Skin of body (tissue), 2 donors: ENCODE measurements around the gene DYNC2LI1. TPM values are rescaled to one million over a fixed set of nuclear protein-coding genes. Genes with fewer than 3 reads are reported as not detected.

Experiments
- DNase-seq: peaks from one replicate; lab custom pipeline; 2025; lab: John Stamatoyannopoulos, UW
- total RNA-seq: library from RNA; depleted of rRNA; stranded (reverse); fragments of >200 nt; gene quantifications from one replicate; pipeline ENCODE4 v1.2.3, GENCODE V29; 2014

DYNC2LI1 gene
- total RNA-seq, 1 donor from 2014 or later, result 32.4 TPM

DNA sequence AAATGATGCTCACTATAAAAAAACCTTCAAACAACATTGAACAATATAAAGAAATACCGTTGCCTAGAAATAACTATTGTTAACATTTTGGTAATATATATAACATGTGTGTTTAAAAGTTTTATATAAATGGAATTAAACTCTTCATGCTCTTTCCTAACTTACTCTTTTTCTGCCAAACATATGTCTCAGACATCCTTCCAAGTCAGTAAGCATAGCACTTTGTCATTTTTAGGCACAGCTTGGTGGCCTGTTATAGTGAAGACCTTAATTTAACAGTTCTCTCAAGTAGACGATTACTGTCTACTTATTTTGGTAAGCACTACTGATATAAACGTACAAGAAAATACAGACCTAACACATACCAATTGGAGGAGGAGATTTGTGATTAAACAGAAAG is 40.9 kb downstream of the DYNC2LI1 start:
- DNase-seq, result no peak

DNA sequence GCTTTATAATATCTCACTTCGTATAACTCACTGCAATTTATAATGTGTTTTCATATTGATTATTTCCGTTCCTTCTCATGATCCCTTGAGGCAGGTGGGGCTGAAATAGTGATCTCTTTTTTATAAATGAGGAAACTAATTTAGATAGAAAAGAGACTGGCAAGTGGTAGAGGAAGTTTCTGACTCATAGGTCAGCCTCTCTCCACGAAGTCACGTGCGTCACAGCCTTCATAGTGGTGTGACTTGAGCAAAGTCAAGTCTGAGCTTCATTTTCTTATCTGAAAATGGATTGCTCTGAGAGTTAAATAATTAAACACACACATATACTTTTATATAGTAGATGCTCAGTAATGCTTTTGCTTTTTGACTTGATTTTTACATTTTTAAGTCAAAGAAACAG is 44.9 kb downstream of the DYNC2LI1 start:
- DNase-seq, result no peak

DNA sequence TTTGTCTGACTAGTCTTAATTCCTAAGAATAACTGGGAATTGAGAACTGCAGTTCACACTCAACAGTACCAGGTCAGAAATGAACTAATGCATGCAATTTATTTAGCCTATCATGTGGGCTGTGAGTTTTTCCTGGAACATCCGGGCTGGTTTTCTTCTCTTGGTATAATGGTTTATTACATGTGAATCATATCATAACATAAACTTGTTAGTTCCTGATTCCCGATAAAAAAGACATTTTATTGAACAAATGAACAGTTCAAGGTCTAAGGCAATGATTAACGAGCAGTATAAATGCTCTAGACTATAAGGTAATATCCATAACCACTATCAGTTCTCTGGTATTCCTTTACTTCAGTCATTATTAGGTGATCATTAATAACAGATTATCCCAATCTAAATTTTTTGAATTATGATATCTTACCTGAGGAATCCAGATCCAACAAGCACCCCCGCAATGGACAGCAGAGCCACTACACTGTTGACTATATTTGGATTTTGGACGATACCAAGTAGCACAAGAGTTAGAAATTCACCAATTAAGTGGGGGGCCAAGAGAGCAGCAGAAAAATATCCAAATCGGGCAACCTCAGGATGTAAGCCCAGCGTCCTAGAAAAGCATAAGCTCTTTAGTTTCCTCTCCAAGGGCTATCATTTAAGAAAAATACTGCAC is 45.8 kb downstream of the DYNC2LI1 start:
- DNase-seq, result no peak

DNA sequence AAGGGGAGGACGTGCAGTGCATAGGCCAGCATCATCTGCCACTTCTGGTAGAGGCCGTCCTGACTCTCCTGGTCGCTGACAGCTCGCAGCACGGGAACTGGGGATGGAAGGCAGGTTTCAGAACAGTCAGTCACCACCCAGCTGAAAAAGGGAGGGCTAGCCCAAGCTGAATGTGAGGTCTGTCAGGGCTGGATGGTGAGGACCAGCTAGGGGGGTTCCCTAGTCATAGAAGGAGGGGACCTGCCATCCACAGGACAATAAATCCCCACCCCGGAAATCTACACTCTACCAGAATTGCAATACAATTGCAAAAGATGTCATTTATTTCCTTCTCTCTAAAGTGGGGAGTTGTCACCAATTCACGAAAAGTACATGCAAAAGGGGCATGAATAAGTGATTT is 49.0 kb downstream of the DYNC2LI1 start:
- DNase-seq, result no peak

DNA sequence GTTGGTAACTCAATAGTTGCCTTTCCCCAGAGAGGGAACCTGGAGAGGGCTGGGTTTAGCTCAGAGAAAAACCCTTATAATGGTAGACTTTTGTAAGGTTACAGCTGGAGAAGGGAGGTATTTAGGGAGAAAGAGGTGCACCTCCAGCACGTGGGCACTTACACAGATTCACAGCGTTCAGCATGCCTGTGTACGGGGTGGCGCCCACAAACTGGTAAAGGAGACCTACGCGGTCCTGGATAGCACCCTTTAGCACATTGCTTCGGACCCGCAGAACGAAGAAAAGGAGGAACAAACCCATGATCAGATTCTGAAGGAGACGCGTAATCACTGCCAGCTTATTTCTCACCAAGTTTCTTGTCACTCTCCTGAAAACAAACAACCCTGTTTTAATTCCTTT is 49.9 kb downstream of the DYNC2LI1 start:
- DNase-seq, result no peak

DNA sequence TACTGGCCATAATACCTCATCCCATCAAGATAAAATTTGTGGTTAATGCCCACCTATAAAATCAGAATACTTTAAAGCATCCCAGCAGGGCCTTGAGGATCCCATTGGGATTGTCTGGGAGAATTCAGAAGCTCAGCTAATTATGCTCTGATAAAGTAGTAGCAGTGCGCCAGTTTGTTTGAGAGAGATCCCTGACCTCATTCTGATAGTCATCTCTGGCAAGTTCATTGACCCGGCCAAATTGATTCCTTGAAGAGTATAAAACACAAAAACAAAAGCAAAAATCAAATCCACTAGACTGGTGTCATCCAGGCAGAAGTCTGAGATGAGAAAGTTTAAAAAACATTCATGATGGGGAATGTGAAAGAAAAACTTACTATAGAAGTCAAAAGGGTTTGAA is 50.7 kb downstream of the DYNC2LI1 start:
- no peak for DNase-seq

DNA sequence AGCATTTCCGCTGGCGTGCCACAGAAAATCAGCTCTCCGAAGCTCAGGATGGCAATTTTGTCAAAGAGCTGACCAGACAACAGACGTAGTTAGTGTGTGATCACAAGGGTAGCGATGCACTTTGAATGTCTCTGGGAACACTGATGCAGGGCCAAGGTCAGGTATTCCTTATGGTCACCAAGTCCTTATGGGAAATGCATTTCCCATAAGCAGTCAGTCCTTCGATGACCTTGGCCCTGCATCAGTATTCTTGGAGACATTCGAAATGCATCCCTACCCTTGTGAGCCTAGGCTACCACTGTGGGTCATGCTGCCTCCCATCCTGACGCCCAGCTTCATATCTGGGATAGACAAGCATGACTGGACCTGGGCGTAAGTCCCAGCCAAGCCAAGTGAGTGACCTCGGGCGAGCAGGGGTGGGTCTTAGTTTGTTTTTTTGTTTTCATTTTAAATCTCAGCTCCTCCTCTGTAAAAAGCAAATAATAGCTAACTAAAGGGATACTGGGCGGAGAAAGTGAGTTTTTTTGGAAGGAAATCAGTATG is 51.2 kb downstream of the DYNC2LI1 start:
- no peak for DNase-seq

DNA sequence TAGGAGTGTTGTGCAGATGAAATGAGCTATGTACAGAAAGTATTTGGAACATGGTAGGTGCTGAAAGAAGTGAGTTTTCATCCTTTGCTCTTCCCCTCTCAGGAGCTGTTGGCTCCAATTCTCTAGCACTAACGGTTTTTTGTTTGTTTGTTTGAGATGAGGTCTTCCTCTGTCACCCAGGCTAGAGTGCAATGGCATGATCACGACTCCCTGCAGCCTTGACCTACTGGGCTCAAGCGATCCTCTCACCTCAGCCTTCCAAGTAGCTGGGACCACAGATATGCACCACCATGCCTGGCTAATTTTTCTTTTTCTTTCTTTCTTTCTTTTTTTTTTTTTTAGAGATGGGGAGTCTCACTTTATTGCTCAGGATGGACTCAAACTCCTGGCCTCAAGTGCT is 52.0 kb downstream of the DYNC2LI1 start:
- DNase-seq, result no peak

DNA sequence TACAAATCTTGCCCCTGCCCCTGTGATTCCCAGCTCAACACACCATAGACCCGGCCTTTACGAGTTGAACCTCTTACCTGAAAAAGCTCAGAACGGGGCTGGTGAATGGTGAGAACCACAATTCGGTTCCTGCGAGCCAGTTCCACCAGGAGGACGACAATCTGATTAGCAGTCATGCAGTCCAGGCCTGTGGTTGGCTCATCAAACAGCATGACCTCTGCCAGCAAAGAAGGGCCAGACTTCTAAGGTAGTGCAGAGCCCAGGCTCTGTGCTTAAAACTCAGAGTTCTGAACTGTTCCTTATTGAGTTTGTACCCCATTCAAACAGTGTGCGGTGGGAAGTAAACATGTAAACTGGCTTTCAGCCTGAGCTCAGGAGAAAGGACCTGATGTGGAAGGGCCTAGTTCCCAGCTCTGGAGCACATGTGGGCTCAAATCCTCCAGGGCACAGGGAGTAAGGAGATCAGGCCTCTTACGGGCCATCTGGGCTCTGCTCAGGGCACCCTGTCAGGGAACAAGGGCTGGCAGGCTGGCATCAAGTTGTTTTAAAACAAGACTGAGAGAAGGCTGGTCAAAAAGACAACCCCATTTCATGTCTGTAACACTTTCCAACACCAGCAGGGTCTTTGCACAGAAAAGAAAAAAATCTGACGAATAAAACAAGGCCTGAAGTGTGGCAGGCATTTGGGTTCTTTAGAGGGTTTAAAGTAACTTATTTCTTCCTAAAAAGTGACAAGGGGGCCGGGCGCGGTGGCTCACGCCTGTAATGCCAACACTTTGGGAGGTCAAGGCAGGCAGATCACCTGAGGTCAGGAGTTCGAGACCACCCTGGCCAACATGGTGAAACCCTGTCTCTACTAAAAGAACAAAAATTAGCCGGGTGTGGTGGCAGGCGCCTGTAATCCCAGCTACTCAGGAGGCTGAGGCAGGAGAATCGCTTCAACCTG is 52.7 kb downstream of the DYNC2LI1 start:
- no peak for DNase-seq

DNA sequence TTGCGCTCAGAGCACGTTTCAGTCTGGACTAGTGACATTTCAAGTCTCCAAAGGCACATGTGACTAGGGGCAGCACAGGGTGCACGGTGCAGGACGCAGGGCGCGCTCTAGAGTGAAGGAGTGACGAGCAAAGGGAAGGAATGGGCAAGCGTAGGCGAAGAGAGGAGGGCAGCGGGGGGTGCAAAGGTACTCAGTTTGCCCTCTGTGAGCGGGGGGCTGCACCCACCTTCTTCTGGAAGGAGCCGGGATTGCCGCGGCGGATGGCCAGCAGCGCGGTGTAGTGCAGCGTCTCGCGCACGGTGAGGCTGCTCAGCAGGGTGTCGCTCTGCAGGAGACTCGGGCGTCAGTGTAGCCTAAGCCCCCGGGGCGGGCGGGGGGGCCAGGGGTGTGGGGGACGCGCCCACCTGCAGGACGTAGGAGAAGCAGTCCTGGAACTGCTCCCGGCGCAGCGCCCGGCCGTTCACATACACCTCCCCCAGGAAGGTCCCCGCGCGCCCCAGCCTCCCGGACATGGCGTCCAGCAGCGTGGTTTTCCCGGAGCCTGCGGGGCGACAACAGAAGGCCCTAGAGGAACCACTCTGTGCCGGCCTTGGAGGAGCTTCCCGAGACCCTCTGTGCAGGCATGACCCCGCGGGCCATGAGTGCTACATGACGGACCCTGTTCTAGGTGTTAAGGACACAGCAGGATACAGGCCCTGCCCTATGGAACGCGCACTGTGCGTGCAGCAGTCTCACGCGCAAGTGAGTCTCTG is 57.9 kb downstream of the DYNC2LI1 start:
- DNase-seq, result no peak

DNA sequence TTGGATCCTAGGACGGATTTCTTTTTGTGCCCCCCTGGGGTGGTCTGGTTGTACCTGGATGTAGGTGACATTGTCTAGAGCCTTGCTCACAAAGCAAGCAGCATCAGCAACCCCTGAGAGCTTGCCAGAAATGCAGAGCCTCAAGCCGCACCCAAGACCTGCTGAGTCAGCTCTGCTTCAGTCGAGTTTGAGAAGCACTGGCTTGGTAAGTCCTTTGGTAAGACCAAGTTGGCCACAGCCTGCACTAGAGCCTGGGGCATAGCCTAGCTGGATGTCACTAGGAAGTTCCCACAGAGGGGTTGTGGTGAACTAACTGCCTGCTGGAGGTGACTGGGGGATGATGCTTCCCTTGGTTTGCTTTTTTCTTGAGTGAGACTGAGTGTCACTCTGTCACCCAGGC is 58.6 kb downstream of the DYNC2LI1 start:
- DNase-seq, result no peak

DNA sequence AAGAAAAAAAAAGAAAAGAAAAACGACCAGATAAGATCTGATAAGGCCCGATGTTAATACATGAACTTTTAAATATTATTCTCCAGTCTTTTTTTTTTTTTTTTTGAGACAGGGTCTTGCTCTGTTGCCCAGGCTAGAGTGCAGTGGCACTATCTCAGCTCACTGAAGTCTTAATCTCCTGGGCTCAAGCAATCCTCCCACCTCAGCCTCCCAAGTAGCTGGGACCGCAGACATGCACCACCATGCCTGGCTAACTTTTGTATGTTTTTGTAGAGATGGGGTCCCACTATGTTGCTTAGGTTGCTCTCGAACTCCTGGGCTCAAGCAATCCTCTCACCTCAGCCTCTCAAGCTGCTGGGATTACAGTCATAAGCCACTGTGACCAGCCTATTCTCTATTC is 63.2 kb downstream of the DYNC2LI1 start:
- no peak for DNase-seq

DNA sequence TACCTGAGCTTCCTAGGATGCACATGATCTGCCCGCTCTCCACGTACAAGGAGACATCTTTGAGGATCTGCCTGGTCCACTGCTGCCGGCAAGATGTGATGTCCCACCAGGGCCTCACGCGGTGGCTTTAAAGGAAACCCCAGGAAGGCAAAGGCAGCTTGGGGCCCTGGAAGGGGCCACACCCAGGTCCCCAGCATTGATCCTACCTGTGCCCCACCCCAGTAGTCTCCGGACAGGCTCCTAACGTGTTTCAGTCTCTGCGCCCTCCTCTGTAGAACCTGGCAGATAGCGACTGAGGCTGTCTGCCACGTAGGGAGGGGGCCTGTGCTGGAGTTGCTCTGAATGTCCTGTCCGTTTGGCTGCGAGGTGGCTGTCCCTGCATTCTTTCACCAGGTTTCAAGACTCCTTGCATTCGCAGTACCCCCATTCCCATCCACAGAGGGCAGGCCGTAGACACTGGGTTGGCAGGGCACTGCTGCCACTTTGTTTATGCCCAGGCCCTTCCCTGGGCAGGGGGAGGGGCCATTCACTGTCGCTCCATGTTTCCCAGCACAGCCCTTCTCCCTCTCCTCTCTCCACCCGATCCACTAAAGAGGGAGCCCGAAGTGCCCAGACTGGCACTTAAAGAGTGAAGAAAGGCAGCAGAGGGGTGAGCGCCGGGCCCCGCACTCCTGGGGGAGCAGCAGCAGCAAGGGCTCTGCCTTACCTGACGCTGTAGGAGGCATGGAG is 64.2 kb downstream of the DYNC2LI1 start:
- DNase-seq, result no peak

DNA sequence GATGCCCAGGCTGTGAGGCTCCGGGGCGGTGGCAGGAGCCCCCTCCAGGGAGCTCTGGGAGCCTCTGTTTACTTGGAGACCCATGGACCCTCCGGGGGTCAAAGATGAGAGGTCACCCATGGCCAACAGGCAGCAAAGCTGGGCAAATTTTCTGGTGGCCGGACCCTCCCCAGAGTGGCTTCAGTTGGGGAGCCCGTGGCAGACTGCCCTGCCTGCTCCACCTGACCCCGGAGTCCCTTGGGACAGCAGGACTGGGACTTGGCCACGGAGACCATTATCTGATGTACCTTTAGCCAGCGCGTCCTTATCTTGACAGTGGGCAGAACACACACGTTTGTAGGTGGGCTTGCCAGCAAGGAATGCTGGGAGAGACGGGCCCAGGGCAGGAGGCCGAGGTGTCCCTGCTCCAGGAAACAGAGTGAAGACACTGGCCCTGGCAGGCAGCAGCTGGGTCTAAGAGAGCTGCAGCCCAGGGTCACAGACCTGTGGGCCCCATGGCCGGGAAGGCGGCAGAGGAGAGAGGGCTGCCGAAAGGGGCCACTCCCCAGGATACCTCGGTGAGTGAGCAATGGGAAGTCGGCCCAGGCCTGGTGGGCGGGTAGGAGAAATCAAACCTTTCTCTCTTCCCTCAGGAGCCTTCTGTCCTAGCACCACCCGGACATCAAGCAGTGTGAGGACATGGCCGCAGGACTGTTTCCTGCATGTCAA is 64.9 kb downstream of the DYNC2LI1 start, which contains the start of the genes ABCG5 and ABCG8:
Gene ABCG5 (minus strand): TSS at position 280 of the 708 bp plus-strand sequence. CDS start 160 bp downstream, at position 120.
Gene ABCG8 (plus strand): TSS at position 412 of the 708 bp plus-strand sequence. CDS start 83 bp downstream, at position 495.
- no peak for DNase-seq

DNA sequence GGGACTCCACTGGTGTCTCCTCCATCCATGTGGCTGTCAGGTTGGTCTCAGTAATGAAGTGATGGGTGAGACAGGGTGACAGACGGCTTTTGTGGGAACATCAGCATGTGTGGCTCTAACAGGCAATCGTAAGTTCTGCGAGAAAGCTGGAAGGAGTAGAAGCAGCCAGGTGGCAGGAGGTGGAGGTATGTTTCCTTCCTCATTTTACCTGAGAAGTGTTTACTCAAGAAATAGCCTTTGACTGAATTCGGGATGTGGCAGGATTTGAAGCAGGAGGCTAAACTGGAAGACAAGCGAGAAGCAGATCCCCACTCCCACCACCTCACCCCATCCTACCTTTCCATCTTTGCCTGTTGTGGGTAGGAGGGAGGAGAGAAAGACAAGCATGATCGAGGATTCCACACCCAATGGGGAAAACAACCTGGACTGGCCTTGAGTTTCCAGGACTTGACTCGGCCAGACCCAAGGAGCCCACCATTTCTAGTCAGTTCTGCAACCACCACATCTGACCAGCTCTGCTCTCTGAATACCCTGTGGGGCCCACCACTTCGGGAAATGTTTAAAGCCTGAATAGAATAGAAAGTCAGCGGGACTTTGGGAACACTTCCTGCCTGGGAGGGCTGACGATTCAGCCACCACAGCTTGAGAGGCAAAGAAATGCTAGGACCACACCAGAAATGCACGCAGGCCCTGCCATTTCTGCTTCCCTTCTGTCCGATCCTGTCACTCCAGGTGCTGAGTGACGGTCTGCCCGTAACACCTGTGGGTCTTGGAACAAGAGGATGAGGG is 66.1 kb downstream of the DYNC2LI1 start:
- no peak for DNase-seq

DNA sequence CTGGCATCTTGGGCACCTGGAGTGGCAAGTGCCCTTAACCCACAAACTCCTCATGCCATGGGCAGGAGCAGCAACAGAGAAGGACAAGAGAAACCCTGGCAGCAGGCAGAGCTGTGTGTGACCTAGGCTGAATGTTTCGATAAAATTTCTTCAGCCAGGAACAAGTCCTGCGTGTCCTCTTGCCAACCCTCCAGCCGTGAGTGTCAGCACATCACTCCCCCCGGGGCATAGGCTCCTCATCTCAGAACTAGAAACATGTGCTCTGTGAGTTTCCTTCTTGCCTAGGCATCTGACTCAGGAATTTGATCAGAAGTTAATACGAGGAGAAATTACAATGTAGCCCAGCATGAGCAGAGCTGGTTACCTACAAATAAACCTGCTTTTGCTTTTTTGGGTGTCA is 67.1 kb downstream of the DYNC2LI1 start:
- DNase-seq, result no peak

DNA sequence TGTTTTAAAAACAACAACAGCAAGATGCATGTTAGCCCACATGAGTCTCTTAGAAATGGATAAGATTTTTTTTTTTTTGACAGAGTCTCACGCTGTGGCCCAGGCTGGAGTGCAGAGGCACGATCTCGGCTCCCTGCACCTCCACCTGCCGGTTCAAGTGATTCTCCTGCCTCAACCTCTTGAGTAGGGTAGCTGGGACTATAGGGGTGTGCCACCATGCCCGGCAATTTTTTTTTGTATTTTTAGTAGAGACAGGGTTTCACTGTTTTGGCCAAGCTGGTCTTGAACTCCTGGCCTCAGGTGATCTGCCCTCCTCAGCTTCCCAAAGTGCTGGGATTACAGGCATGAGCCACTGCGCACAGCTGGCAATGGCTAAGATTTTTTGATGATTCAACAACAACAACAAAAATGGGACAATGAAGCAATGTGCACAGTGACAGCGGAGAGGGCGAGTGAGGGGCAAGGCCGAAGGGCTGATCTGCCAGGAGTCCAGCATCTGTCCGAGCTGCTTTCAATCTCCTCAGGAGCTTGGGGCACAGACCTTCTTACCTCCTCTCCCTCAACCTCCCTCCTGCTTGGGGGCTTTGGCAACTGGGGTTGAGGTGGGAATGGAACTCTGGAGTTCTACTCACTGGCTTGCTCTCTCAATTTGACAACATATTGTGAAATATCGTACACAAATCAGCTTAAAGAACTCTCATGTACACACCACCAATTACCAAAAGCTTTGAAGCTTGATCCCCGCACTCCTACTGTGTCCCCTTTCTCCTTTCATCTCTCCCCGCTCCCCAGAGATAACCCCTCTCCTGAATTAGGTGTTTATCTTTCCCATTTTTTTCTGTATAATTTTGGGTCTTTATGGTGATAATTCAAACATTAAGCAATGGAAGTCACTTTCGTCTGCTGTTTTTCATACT is 68.4 kb downstream of the DYNC2LI1 start:
- DNase-seq, result no peak

DNA sequence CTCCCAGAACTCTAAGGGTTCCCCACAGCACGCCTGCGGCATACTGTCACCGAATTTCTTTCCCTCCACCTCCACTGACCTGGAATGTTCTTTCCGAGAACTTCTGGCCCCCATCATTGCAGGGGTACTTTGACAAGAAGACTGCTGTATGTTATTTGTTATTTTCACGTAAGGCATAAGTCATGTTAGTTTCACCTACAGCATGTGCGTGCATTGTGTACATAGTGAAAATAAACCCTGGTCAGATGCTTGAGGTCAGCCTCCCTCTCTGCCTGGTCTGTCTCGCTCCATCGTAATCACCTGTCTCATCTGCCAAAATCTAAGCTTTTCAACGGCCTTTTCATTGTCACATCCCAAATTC is 69.0 kb downstream of the DYNC2LI1 start:
- DNase-seq, result no peak
